ENCODE measurements around the gene TMEM59L. TPM values are rescaled to one million over a fixed set of nuclear protein-coding genes. Genes with fewer than 3 reads are reported as not detected.

Gene TMEM59L
- total RNA-seq, 1 donor from 2014 or later = 9.4 TPM

GRCh38 chr19:18587962-18588610 is 24.6 kb upstream of the TMEM59L start:
- Mint-ChIP-seq H3K36me3 (no peaks in the 10 kb centered on the region), H3K9me3 (no peaks in the 10 kb centered on the region), H3K27me3 (peaks cover 19% of the 10 kb centered on the region), H3K4me1 (ENCODE audit: unreplicated experiment) (peaks cover 14% of the 10 kb centered on the region), H3K4me3 (peak overlapping the region; percentile 91), H3K27ac (peak overlapping the region; percentile 76)
- TF ChIP-seq CTCF (conservative IDR thresholded peaks at IDR 0.05) = no peak
- DNase-seq (ENCODE audit: extremely low spot score, unreplicated experiment) = no peak

GRCh38 chr19:18588611-18589379 is 23.9 kb upstream of the TMEM59L start, which contains the start of gene REX1BD:
Gene REX1BD, plus strand, starts transcription at chr19:18588798. Its CDS starts 4 bp downstream, at chr19:18588802.
- peak; percentile 98 for TF ChIP-seq CTCF (conservative IDR thresholded peaks at IDR 0.05)
- Mint-ChIP-seq H3K27me3 (peaks cover 23% of the 10 kb centered on the region), H3K27ac (peak within 1 kb of the TSS; percentile 93), H3K4me3 (peak within 1 kb of the TSS; percentile 93), H3K4me1 (ENCODE audit: unreplicated experiment) (peaks cover 14% of the 10 kb centered on the region), H3K9me3 (no peaks in the 10 kb centered on the region), H3K36me3 (no peaks in the 10 kb centered on the region)
- DNase-seq (ENCODE audit: extremely low spot score, unreplicated experiment) = peak; percentile 88

- H3K27me3 Mint-ChIP-seq = peaks cover 17% of the 10 kb centered on the region
- DNase-seq (ENCODE audit: extremely low spot score, unreplicated experiment) = no peak
- TF ChIP-seq CTCF (conservative IDR thresholded peaks at IDR 0.05) = no peak
- H3K4me1 Mint-ChIP-seq (ENCODE audit: unreplicated experiment) = peaks cover 14% of the 10 kb centered on the region
- H3K9me3 Mint-ChIP-seq = no peaks in the 10 kb centered on the region
- peak overlapping the region; percentile 93 for H3K27ac Mint-ChIP-seq
- H3K36me3 Mint-ChIP-seq = no peaks in the 10 kb centered on the region
- peak overlapping the region; percentile 93 for H3K4me3 Mint-ChIP-seq
These were observed 23.0 kb upstream of the TMEM59L start for GRCh38 chr19:18589380-18590272.

- H3K27me3 Mint-ChIP-seq = peaks cover 16% of the 10 kb centered on the region
- peak; percentile 74 for TF ChIP-seq CTCF (conservative IDR thresholded peaks at IDR 0.05)
- peak overlapping the region; percentile 93 for H3K4me3 Mint-ChIP-seq
- no peaks in the 10 kb centered on the region for H3K9me3 Mint-ChIP-seq
- H3K4me1 Mint-ChIP-seq (ENCODE audit: unreplicated experiment) = peaks cover 17% of the 10 kb centered on the region
- H3K36me3 Mint-ChIP-seq = no peaks in the 10 kb centered on the region
- peak overlapping the region; percentile 93 for H3K27ac Mint-ChIP-seq
- DNase-seq (ENCODE audit: extremely low spot score, unreplicated experiment) = peak; percentile 85
These were observed 22.1 kb upstream of the TMEM59L start for GRCh38 chr19:18590273-18591272.
